Vagina (tissue), 2 donors: ENCODE results near the gene FBXO24. TPM values are rescaled to one million over a fixed set of nuclear protein-coding genes. Genes with fewer than 3 reads are reported as not detected.
"Not testable (repeated sequence)": the region's sequence is repeated elsewhere in the genome, so short reads cannot be mapped to it uniquely, and the experiment has no call there.

ENCODE experiments used
- DNase-seq, 2 donors: peaks; one replicate each; pipeline ENCODE4 v3.0.0-alpha.2; 2017; ENCODE audit errors: extremely low spot score in 2 of 2
- H3K27ac ChIP-seq: fragments of 200-600 bp; sonication (generic); one replicate; pipeline ENCODE4 v1.5.1; 2019
- H3K27me3 ChIP-seq: fragments of 200-600 bp; sonication (generic); one replicate; pipeline ENCODE4 v1.5.1; 2019
- H3K36me3 ChIP-seq, 2 donors: fragments of 200-600 bp; sonication (generic); one replicate each; pipeline ENCODE4 v1.5.1; 2017 to 2019
- H3K4me1 ChIP-seq: fragments of 200-600 bp; sonication (generic); one replicate; pipeline ENCODE4 v1.5.1; 2019
- H3K4me3 ChIP-seq, 2 donors: fragments of 200-600 bp; sonication (generic); 1 replicate in 1 of 2; 2 replicates in 1 of 2; pipeline ENCODE4 v1.5.1; 2016 to 2019
- H3K9me3 ChIP-seq: fragments of 200-600 bp; sonication (generic); one replicate; pipeline ENCODE4 v1.5.1; 2019
- POLR2A ChIP-seq, 2 donors: fragments of 450-650 bp; IDR thresholded peaks; one replicate each; pipeline ENCODE4 v1.6.1; 2017; ENCODE audit warnings: antibody characterized with exemption in 2 of 2, mild to moderate bottlenecking in 2 of 2, moderate library complexity in 2 of 2
- POLR2AphosphoS5 ChIP-seq, 2 donors: sonication (generic); formaldehyde crosslinking; IDR thresholded peaks; one replicate each; pipeline ENCODE4 v1.9.0; 2017; ENCODE audit warnings: antibody characterized with exemption in 2 of 2, mild to moderate bottlenecking in 2 of 2, low read depth in 1 of 2; ENCODE audit not compliant: insufficient read depth in 1 of 2
- intact Hi-C: fragments of 100-400 bp; cut with DNase I; formaldehyde crosslinking; loops from one replicate; pipeline ENCODE4 v1.15.1; 2023
- total RNA-seq: library from RNA; depleted of rRNA; stranded (reverse); fragments of >200 nt; gene quantifications from one replicate; pipeline ENCODE4 v1.2.3, GENCODE V29; 2016
- TF ChIP-seq, protein P1 (sequence below), 3 experiments: fragments of 450-650 bp in 2 of 3; fragments of 200-600 bp in 1 of 3; sonication (generic) in 1 of 3; IDR thresholded peaks; one replicate each; pipeline ENCODE4 v1.5.1; 2017 to 2019; ENCODE audit warnings: antibody characterized with exemption in 3 of 3, mild to moderate bottlenecking in 2 of 3, moderate library complexity in 2 of 3

Gene FBXO24
- total RNA-seq, 1 donor from 2014 or later: 0.98 TPM

DNA sequence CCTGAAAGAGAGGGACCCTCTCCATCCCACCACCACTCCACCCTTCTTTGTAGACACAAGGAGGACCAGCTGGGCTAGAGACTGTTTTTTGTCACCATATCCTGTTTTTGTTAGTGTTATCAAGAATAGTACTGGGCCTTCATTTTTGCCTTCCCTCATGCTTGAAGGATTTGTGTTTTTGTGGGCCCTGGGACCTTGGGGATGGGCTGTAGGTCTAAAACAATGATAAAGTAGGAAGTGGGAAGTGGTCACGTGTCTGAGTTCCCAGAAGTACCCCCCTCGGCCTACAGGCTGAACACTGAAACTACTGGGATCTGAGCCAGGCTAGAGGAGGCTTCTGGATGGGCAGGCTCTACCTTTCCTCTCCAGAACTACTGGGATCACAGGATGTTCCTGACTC lies 38.3 kb upstream of the FBXO24 start:
- DNase-seq: no peak
- Histone ChIP-seq H3K4me1 (peaks cover 61% of the 10 kb centered on the region), H3K27me3 (no peaks in the 10 kb centered on the region)

DNA sequence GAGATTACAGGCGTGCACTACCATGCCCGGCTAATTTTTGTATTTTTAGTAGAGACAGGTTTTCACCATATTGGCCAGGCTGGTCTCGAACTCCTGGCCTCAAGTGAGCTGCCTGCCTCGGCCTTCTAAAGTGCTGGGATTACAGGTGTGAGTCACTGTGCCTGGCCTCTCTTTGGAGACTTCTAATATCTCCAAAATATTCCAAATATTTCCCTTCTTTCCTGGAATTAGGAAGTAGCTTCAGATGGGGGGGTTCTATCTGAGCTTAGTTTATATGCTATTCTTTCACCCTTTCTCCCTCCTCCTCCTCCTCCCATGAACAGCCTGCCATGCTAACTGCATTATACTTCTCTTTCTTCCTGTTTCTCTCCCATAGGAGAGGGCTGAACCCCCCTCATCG lies 37.7 kb upstream of the FBXO24 start:
- intact Hi-C loops: loop anchor here (10.0 kb wide), 1 partner anchor 316 kb away; the partner anchor contains the start of gene TRIP6
- H3K27ac ChIP-seq: peak overlapping the region; percentile 93
- not testable (repeated sequence) for H3K4me3 ChIP-seq, H3K27me3 ChIP-seq, DNase-seq, H3K9me3 ChIP-seq
- peaks cover 58% of the 10 kb centered on the region for H3K4me1 ChIP-seq
- peaks cover 0 to 16% of the 10 kb centered on the region in 2 donors for H3K36me3 ChIP-seq

More for the DNA sequence above, 38.3 kb upstream of the FBXO24 start:
- Histone ChIP-seq H3K4me3 (no peak overlapping the region), H3K36me3 (peaks cover 0 to 16% of the 10 kb centered on the region in 2 donors), H3K9me3 (no peaks in the 10 kb centered on the region), H3K27ac (peak overlapping the region; percentile 93)
- intact Hi-C loops: loop anchor here (10.0 kb wide), 1 partner anchor 317 kb away; the partner anchor contains the start of gene TRIP6
- TF ChIP-seq, protein P1, sequence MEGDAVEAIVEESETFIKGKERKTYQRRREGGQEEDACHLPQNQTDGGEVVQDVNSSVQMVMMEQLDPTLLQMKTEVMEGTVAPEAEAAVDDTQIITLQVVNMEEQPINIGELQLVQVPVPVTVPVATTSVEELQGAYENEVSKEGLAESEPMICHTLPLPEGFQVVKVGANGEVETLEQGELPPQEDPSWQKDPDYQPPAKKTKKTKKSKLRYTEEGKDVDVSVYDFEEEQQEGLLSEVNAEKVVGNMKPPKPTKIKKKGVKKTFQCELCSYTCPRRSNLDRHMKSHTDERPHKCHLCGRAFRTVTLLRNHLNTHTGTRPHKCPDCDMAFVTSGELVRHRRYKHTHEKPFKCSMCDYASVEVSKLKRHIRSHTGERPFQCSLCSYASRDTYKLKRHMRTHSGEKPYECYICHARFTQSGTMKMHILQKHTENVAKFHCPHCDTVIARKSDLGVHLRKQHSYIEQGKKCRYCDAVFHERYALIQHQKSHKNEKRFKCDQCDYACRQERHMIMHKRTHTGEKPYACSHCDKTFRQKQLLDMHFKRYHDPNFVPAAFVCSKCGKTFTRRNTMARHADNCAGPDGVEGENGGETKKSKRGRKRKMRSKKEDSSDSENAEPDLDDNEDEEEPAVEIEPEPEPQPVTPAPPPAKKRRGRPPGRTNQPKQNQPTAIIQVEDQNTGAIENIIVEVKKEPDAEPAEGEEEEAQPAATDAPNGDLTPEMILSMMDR (IDR thresholded peaks at IDR 0.05): no peak
- TF ChIP-seq POLR2AphosphoS5 (IDR thresholded peaks at IDR 0.05; ENCODE audit: insufficient read depth in 1 of 2, low read depth in 1 of 2) (no peak), POLR2A (IDR thresholded peaks at IDR 0.05) (no peak)

DNA sequence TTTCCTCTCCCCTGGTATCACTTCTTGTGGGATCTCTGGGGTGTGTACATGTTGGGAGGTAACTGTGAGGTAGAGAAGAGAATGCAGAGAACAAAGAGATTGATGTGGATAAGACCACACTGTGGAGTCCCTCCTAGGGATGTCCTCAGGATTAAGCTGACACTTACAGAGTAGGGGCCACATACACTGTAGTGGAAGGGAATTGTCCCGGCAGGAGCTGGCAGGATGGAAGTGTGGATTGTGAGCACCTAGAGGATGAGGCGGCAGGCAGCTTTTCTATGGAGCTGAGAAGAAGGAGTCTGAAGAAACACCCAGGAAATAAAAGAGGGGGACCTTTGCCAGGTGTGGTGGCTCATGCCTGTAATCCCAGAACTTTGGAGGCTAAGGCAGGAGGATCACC lies 33.6 kb upstream of the FBXO24 start:
- H3K36me3 ChIP-seq: peaks cover 0 to 31% of the 10 kb centered on the region in 2 donors
- DNase-seq: no peak
- TF ChIP-seq POLR2AphosphoS5 (IDR thresholded peaks at IDR 0.05; ENCODE audit: insufficient read depth in 1 of 2, low read depth in 1 of 2): no peak
- TF ChIP-seq, protein P1 (IDR thresholded peaks at IDR 0.05): no peak
- TF ChIP-seq POLR2A (IDR thresholded peaks at IDR 0.05): no peak
- no peaks in the 10 kb centered on the region for H3K9me3 ChIP-seq
- H3K27me3 ChIP-seq: no peaks in the 10 kb centered on the region
- H3K4me1 ChIP-seq: peaks cover 17% of the 10 kb centered on the region
- no peak overlapping the region for H3K27ac ChIP-seq
- no peak overlapping the region for H3K4me3 ChIP-seq
- intact Hi-C loops: no loop called here

DNA sequence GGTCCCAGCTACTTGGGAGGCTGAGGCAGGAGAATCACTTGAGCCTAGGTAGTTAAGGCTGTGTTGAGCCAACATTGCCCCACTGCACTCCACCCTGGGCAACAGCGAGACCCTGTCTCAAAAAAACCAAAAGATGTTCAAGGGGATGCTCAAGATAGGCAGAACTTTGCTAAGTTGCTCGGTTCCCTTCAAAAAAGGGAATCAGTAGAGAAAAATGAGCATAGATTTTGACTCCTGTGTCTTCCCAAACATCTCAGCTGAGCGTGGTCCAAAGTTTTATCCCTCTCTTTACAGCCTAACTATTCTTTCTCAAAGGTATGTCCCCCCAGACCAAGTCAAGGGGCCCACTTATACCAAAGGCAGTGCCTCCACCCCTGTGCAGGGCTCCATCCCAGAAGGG lies 33.1 kb upstream of the FBXO24 start:
- peaks cover 12% of the 10 kb centered on the region for H3K4me1 ChIP-seq
- H3K27me3 ChIP-seq: no peaks in the 10 kb centered on the region
- H3K9me3 ChIP-seq: no peaks in the 10 kb centered on the region
- no peak overlapping the region for H3K27ac ChIP-seq
- peaks cover 0 to 31% of the 10 kb centered on the region in 2 donors for H3K36me3 ChIP-seq
- TF ChIP-seq POLR2A (IDR thresholded peaks at IDR 0.05) (no peak), POLR2AphosphoS5 (IDR thresholded peaks at IDR 0.05; ENCODE audit: insufficient read depth in 1 of 2, low read depth in 1 of 2) (no peak)
- TF ChIP-seq, protein P1 (IDR thresholded peaks at IDR 0.05): no peak
- intact Hi-C loops: no loop called here
- DNase-seq: no peak
- H3K4me3 ChIP-seq: no peak overlapping the region

DNA sequence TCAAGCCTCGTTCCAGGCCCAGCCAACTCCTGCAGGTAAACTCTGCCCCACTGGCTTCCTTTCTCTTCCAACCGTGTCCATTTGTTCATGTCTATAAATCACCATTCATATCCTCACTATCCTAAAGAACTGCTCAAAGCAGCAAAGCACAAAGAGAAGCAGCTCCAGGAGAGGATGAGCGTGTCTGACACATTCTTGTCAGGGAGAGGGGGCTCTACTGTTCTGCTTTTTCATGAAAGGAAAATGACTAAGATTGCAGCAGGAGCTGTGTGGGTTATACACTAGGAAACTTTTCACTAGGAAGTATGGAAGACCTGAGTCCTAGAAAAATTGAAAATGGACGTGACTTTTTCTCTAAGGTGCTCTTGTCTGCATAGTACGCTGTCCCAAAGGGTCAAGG lies 30.4 kb upstream of the FBXO24 start:
- H3K27me3 ChIP-seq: no peaks in the 10 kb centered on the region
- peaks cover 0 to 15% of the 10 kb centered on the region in 2 donors for H3K36me3 ChIP-seq
- H3K4me1 ChIP-seq: no peaks in the 10 kb centered on the region
- no peaks in the 10 kb centered on the region for H3K9me3 ChIP-seq
- no peak overlapping the region for H3K27ac ChIP-seq
- intact Hi-C loops: loop anchor here (5.0 kb wide), 1 partner anchor 83 kb away; no protein-coding TSS in a partner anchor
- TF ChIP-seq POLR2A (IDR thresholded peaks at IDR 0.05): no peak
- no peak for TF ChIP-seq POLR2AphosphoS5 (IDR thresholded peaks at IDR 0.05; ENCODE audit: insufficient read depth in 1 of 2, low read depth in 1 of 2)
- TF ChIP-seq, protein P1 (IDR thresholded peaks at IDR 0.05): no peak
- H3K4me3 ChIP-seq: no peak overlapping the region
- no peak for DNase-seq
